GM21576 (cell line): ENCODE results near the gene TRAPPC4.
"Not testable (repeated sequence)": the region's sequence is repeated elsewhere in the genome, so short reads cannot be mapped to it uniquely, and the experiment has no call there.

Experiments
- ATAC-seq: cut with Tn5 transposase; IDR thresholded peaks from one replicate; pipeline ENCODE4 v1.9.1; 2021; ENCODE audit warnings: mild to moderate bottlenecking, moderate library complexity; ENCODE audit not compliant: unreplicated experiment

TRAPPC4 gene, protein sequence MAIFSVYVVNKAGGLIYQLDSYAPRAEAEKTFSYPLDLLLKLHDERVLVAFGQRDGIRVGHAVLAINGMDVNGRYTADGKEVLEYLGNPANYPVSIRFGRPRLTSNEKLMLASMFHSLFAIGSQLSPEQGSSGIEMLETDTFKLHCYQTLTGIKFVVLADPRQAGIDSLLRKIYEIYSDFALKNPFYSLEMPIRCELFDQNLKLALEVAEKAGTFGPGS

GRCh38 chr11:119018074-119018938 lies at the start of gene TRAPPC4, which contains the start of gene RPS25:
Gene TRAPPC4, plus strand, starts transcription at chr11:119018766. Its CDS starts 30 bp downstream, at chr11:119018796.
Gene RPS25, minus strand, starts transcription at chr11:119018343. Its CDS starts 59 bp downstream, at chr11:119018284.
- ATAC-seq = peak; percentile 76

DNA sequence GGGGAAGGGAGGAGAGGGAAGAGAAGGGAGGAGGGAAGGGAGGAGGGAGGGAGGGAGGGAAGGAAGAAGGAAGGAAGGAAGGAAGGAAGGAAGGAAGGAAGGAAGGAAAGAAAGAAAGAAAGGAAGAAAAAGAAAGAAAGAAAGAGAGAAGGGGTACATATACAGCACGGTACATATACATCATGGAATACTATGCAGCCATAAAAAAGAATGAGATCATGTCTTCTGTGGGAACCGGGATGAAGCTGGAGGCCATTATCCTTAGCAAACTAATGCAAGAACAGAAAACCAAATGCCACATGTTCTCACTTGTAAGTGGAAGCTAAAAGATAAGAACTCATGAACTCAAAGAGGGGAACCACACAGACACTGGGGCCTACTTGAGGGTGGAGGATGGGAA lies 49.1 kb upstream of the TRAPPC4 start:
- ATAC-seq = not testable (repeated sequence)

- no peak for ATAC-seq
Measured at GRCh38 chr11:118971646-118972045, 46.9 kb upstream of the TRAPPC4 start, which contains the start of gene FOXR1. Gene FOXR1, plus strand, starts transcription at chr11:118971761. Its CDS starts 171 bp downstream, at chr11:118971932.

DNA sequence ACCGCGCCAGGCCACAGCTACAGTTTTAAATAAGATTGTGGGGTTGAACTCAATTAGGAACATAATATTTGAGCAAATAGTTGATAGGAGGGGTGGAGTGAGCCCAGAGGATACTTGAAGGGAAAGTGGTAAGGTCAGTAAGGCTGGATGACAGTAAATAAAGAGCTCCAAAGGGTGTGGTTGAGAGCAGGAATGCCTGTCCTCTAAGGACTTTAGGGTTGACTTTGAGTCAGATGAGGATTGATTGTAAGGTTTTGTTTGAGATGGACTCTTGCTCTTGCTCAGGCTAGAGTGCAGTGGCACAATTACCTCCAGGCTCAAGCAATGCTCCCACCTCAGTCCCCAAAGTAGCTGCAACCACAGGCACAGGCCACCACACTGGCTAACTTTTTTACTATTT lies 44.6 kb upstream of the TRAPPC4 start:
- ATAC-seq = no peak

- no peak for ATAC-seq
Measured at GRCh38 chr11:118975771-118976709, 42.5 kb upstream of the TRAPPC4 start.

DNA sequence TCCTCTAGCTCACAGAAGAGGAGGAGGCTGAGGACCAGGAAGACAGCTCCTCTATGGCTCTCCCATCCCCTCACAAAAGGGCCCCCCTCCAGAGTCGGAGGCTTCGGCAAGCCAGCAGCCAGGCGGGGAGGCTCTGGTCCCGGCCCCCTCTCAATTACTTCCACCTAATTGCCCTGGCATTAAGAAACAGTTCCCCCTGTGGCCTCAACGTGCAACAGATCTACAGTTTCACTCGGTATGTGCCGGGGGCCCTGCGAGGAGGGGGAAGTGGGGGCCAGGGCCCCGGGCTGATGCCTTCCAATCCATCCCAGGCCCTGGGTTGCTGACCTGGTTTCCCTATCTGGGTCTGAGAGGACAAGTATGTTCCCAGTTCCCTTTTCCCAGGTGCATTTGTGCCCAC lies 39.1 kb upstream of the TRAPPC4 start:
- no peak for ATAC-seq

GRCh38 chr11:118980191-118980881 lies 38.2 kb upstream of the TRAPPC4 start:
- ATAC-seq = no peak

GRCh38 chr11:118984337-118984736 lies 34.2 kb upstream of the TRAPPC4 start:
- ATAC-seq = not testable (repeated sequence)

- ATAC-seq = no peak
Measured at GRCh38 chr11:118984825-118985224, 33.7 kb upstream of the TRAPPC4 start.

- ATAC-seq = no peak
Measured at GRCh38 chr11:118988280-118988679, 30.3 kb upstream of the TRAPPC4 start.

DNA sequence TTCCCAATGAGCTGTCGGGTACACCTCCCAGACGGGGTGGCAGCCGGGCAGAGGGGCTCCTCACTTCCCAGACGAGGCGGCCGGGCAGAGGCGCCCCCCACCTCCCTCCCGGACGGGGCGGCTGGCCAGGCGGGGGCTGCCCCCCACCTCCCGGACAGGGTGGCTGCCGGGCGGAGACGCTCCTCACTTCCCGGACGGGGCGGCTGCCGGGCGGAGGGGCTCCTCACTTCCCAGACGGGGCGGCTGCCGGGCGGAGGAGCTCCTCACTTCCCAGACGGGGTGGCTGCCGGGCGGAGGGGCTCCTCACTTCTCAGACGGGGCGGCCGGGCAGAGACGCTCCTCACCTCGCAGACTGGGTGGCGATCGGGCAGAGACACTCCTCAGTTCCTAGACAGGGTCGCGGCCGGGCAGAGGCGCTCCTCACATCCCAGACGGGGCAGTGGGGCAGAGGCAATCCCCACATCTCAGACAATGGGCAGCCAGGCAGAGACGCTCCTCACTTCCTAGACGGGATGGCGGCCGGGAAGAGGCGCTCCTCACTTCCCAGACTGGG lies 27.0 kb upstream of the TRAPPC4 start:
- not testable (repeated sequence) for ATAC-seq

- ATAC-seq = peak; percentile 11
Measured at GRCh38 chr11:118996926-118997626, 21.5 kb upstream of the TRAPPC4 start.

DNA sequence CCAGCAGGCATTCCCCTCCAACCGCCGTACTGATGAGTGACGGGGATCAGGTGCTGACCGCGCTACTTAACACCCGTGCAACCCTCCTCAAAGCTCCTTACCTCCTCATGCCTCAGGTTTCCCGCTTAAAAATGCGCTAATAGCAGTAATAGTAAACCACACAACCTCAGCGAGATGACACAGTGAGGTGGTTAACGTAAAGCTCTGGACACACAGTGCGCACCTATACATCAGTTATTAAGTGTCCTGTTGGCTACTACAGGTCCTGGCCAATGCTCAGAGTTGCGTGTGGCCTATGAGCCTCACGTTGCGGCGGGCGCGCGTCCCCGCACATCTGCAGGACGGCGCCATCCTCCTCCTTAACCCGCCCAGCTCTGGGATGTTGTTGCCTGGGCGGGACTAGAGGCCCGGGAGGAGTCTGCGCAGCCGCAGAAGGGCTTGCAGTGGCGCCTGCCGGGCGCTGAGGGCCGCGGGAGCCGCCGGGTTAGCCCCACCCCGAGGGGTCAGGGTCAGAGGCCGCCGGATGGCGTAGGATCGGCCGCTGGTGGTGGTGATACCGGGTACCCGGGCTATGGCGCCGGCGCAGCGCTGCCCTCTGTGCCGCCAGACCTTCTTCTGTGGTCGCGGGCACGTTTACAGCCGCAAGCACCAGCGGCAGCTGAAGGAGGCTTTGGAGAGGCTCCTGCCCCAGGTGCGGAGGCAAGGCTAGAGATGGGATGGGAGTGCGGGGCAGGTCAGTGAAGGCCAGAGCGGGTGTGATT lies 20.8 kb upstream of the TRAPPC4 start, which contains the start of gene CENATAC:
CENATAC (plus strand) TSS at position 512 of the 761 bp plus-strand sequence; CDS start at position 572, 60 bp downstream.
- ATAC-seq = peak; percentile 90

GRCh38 chr11:118998388-118998717 lies 20.2 kb upstream of the TRAPPC4 start:
- ATAC-seq = peak; percentile 17

DNA sequence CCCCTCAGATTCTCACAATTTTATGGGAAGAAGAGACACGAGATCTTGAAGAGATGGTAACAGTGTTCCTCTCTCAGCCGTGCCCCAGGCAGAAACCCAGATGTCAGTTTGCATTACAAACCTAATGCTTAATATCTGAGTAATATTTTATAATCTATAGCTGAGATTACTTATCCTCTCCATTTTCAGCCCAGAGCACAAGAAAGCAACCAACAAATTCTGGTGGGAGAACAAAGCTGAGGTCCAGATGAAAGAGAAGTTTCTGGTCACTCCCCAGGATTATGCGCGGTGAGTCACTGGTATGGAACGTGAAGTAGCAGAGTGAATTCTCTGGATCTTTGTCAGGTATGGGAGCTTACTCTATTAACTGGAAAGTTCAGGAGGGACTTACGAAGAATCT lies 19.7 kb upstream of the TRAPPC4 start:
- no peak for ATAC-seq

- ATAC-seq = no peak
Measured at GRCh38 chr11:119000906-119001305, 17.7 kb upstream of the TRAPPC4 start.

- no peak for ATAC-seq
Measured at GRCh38 chr11:119006656-119007055, 11.9 kb upstream of the TRAPPC4 start.

GRCh38 chr11:119011476-119012053 lies 7.0 kb upstream of the TRAPPC4 start:
- no peak for ATAC-seq
